NCI-H2107 (cell line): ENCODE data around the gene FGFRL1.
"Not testable (repeated sequence)": the region's sequence is repeated elsewhere in the genome, so short reads cannot be mapped to it uniquely, and the experiment has no call there.

ENCODE experiments used
- DNase-seq: peaks from one replicate; lab custom pipeline; 2025; lab: John Stamatoyannopoulos, UW

FGFRL1 gene

GRCh38 chr4:992297-993110 lies 18.9 kb upstream of the FGFRL1 start:
- no peak for DNase-seq

- DNase-seq: no peak
Observed at GRCh38 chr4:993111-994029, 18.1 kb upstream of the FGFRL1 start, which contains the start of gene SLC26A1. Gene SLC26A1 (minus strand): TSS chr4:993404. CDS start chr4:991703, 1,701 bp downstream.

GRCh38 chr4:995311-996026 lies 16.0 kb upstream of the FGFRL1 start:
- no peak for DNase-seq

GRCh38 chr4:996030-996996 lies 15.1 kb upstream of the FGFRL1 start:
- no peak for DNase-seq

- DNase-seq: no peak
Observed at GRCh38 chr4:996997-997374, 14.4 kb upstream of the FGFRL1 start.

GRCh38 chr4:997375-998071 lies 13.9 kb upstream of the FGFRL1 start:
- DNase-seq: no peak

- no peak for DNase-seq
Observed at GRCh38 chr4:998096-998691, 13.2 kb upstream of the FGFRL1 start.

- DNase-seq: not testable (repeated sequence)
Observed at GRCh38 chr4:999240-999863, 12.1 kb upstream of the FGFRL1 start.

GRCh38 chr4:999882-1000425 lies 11.5 kb upstream of the FGFRL1 start:
- no peak for DNase-seq

- DNase-seq: no peak
Observed at GRCh38 chr4:1000686-1001260, 10.7 kb upstream of the FGFRL1 start.

GRCh38 chr4:1001561-1002130 lies 9.8 kb upstream of the FGFRL1 start:
- DNase-seq: no peak

GRCh38 chr4:1002131-1002630 lies 9.2 kb upstream of the FGFRL1 start:
- DNase-seq: no peak

- DNase-seq: no peak
Observed at GRCh38 chr4:1002631-1003251, 8.7 kb upstream of the FGFRL1 start.

GRCh38 chr4:1003271-1004070 lies 8.0 kb upstream of the FGFRL1 start:
- DNase-seq: no peak

GRCh38 chr4:1004071-1004418 lies 7.4 kb upstream of the FGFRL1 start:
- no peak for DNase-seq

- DNase-seq: no peak
Observed at GRCh38 chr4:1004557-1005485, 6.6 kb upstream of the FGFRL1 start.
